ENCODE results near the gene FBXO41.

Gene FBXO41

GRCh38 chr2:73217826-73218225, 66.5 kb downstream of the FBXO41 start:
- ChIA-PET POLR2A (interaction anchor here (2.6 kb wide), 1 partner anchor 15 kb away, joined by 20 read pairs; the partner anchor contains the start of genes CCT7 and PRADC1), CTCF (interaction anchor here (0.7 to 1.2 kb wide), 2 partner anchors 40 to 141 kb away, joined by 5 read pairs; no protein-coding TSS in a partner anchor)
- Histone ChIP-seq H3K4me1 (ENCODE audit: control insufficient read depth, insufficient read depth, low read length) (no peaks in the 10 kb centered on the region), H3K27ac (ENCODE audit: extremely low read depth, low read depth, low read length) (no peak overlapping the region), H3K4me3 (ENCODE audit: low read depth, low read length) (no peak overlapping the region), H3K9me3 (ENCODE audit: control insufficient read depth, insufficient read depth, low read depth, low read length) (no peaks in the 10 kb centered on the region), H3K36me3 (ENCODE audit: control insufficient read depth in 2 of 2, insufficient read depth in 1 of 2, low read length in 2 of 2) (peaks cover 0 to 37% of the 10 kb centered on the region in 2 experiments; a peak in 1 of 3 replicates)
- TF ChIP-seq ZNF777 (tag by site-specific recombination; IDR thresholded peaks at IDR 0.05; ENCODE audit: borderline replicate concordance) = no peak
- no peak for TF ChIP-seq ZNF654 (tag by site-specific recombination; IDR thresholded peaks at IDR 0.05; ENCODE audit: low read depth)
- no peak for TF ChIP-seq ZNF239 (tag by site-specific recombination; IDR thresholded peaks at IDR 0.05)
- TF ChIP-seq YY1 (tag by site-specific recombination; IDR thresholded peaks at IDR 0.05) = no peak

DNA sequence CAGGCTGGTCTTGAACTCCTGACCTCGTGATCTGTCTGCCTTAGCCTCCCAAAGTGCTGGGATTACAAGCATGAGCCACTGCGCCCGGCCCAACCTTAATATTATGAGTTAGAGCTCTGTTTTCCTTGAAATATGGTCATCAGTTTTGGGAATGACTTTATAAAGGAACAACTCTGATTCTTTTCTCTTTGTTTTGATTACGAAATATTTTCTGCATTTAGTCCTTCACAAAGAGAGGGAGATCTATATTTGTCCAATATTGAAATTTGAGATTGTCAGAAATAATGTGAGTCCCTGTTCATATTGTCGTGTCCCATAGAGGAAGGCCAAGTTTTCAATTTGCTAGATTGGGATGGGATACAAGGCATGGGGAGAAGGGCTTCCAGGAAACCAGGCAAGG, 67.1 kb downstream of the FBXO41 start:
- Histone ChIP-seq H3K4me3 (ENCODE audit: low read depth, low read length) (no peak overlapping the region), H3K36me3 (ENCODE audit: control insufficient read depth in 2 of 2, insufficient read depth in 1 of 2, low read length in 2 of 2) (peaks cover 0 to 31% of the 10 kb centered on the region in 2 experiments; a peak in 1 of 3 replicates), H3K9me3 (ENCODE audit: control insufficient read depth, insufficient read depth, low read depth, low read length) (no peaks in the 10 kb centered on the region), H3K27ac (ENCODE audit: extremely low read depth, low read depth, low read length) (no peak overlapping the region), H3K4me1 (ENCODE audit: control insufficient read depth, insufficient read depth, low read length) (no peaks in the 10 kb centered on the region)
- ChIA-PET POLR2A (interaction anchor here (2.6 kb wide), 1 partner anchor 16 kb away, joined by 20 read pairs; the partner anchor contains the start of genes CCT7 and PRADC1), CTCF (interaction anchor here (0.5 to 1.2 kb wide), 2 partner anchors 40 to 168 kb away, joined by 3 to 5 read pairs; partner anchors contain the start of gene ALMS1)
- TF ChIP-seq MYNN (tag by site-specific recombination; IDR thresholded peaks at IDR 0.05; ENCODE audit: borderline replicate concordance) (no peak), ELK4 (IDR thresholded peaks at IDR 0.05; ENCODE audit: borderline replicate concordance, low read depth, low read length) (no peak), ZNF140 (tag by site-specific recombination; IDR thresholded peaks at IDR 0.05) (no peak), ZNF24 (tag by site-specific recombination; IDR thresholded peaks at IDR 0.05) (no peak), ZFP69B (tag by site-specific recombination; IDR thresholded peaks at IDR 0.05) (no peak), ZNF768 (tag by site-specific recombination; IDR thresholded peaks at IDR 0.05) (no peak), ZNF2 (tag by site-specific recombination; IDR thresholded peaks at IDR 0.05) (no peak), ZNF623 (tag by site-specific recombination; IDR thresholded peaks at IDR 0.05) (no peak), ZBTB20 (tag by site-specific recombination; IDR thresholded peaks at IDR 0.05) (no peak), ZEB2 (tag by site-specific recombination; IDR thresholded peaks at IDR 0.05) (no peak), ZNF530 (tag by site-specific recombination; IDR thresholded peaks at IDR 0.05; ENCODE audit: low read depth) (no peak), ZNF548 (tag by site-specific recombination; IDR thresholded peaks at IDR 0.05) (no peak), SCRT2 (tag by site-specific recombination; IDR thresholded peaks at IDR 0.05) (no peak), ZNF664 (tag by site-specific recombination; IDR thresholded peaks at IDR 0.05) (no peak)
- TF ChIP-seq, protein P1, sequence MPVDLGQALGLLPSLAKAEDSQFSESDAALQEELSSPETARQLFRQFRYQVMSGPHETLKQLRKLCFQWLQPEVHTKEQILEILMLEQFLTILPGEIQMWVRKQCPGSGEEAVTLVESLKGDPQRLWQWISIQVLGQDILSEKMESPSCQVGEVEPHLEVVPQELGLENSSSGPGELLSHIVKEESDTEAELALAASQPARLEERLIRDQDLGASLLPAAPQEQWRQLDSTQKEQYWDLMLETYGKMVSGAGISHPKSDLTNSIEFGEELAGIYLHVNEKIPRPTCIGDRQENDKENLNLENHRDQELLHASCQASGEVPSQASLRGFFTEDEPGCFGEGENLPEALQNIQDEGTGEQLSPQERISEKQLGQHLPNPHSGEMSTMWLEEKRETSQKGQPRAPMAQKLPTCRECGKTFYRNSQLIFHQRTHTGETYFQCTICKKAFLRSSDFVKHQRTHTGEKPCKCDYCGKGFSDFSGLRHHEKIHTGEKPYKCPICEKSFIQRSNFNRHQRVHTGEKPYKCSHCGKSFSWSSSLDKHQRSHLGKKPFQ (tag by site-specific recombination; IDR thresholded peaks at IDR 0.05) = no peak
- TF ChIP-seq, protein P2, sequence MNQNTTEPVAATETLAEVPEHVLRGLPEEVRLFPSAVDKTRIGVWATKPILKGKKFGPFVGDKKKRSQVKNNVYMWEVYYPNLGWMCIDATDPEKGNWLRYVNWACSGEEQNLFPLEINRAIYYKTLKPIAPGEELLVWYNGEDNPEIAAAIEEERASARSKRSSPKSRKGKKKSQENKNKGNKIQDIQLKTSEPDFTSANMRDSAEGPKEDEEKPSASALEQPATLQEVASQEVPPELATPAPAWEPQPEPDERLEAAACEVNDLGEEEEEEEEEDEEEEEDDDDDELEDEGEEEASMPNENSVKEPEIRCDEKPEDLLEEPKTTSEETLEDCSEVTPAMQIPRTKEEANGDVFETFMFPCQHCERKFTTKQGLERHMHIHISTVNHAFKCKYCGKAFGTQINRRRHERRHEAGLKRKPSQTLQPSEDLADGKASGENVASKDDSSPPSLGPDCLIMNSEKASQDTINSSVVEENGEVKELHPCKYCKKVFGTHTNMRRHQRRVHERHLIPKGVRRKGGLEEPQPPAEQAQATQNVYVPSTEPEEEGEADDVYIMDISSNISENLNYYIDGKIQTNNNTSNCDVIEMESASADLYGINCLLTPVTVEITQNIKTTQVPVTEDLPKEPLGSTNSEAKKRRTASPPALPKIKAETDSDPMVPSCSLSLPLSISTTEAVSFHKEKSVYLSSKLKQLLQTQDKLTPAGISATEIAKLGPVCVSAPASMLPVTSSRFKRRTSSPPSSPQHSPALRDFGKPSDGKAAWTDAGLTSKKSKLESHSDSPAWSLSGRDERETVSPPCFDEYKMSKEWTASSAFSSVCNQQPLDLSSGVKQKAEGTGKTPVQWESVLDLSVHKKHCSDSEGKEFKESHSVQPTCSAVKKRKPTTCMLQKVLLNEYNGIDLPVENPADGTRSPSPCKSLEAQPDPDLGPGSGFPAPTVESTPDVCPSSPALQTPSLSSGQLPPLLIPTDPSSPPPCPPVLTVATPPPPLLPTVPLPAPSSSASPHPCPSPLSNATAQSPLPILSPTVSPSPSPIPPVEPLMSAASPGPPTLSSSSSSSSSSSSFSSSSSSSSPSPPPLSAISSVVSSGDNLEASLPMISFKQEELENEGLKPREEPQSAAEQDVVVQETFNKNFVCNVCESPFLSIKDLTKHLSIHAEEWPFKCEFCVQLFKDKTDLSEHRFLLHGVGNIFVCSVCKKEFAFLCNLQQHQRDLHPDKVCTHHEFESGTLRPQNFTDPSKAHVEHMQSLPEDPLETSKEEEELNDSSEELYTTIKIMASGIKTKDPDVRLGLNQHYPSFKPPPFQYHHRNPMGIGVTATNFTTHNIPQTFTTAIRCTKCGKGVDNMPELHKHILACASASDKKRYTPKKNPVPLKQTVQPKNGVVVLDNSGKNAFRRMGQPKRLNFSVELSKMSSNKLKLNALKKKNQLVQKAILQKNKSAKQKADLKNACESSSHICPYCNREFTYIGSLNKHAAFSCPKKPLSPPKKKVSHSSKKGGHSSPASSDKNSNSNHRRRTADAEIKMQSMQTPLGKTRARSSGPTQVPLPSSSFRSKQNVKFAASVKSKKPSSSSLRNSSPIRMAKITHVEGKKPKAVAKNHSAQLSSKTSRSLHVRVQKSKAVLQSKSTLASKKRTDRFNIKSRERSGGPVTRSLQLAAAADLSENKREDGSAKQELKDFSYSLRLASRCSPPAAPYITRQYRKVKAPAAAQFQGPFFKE (tag by site-specific recombination; IDR thresholded peaks at IDR 0.05; ENCODE audit: borderline replicate concordance) = no peak
- TF ChIP-seq, protein P3, sequence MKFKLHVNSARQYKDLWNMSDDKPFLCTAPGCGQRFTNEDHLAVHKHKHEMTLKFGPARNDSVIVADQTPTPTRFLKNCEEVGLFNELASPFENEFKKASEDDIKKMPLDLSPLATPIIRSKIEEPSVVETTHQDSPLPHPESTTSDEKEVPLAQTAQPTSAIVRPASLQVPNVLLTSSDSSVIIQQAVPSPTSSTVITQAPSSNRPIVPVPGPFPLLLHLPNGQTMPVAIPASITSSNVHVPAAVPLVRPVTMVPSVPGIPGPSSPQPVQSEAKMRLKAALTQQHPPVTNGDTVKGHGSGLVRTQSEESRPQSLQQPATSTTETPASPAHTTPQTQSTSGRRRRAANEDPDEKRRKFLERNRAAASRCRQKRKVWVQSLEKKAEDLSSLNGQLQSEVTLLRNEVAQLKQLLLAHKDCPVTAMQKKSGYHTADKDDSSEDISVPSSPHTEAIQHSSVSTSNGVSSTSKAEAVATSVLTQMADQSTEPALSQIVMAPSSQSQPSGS (tag by site-specific recombination; IDR thresholded peaks at IDR 0.05; ENCODE audit: low read depth) = no peak

Measured in HEK293 (cell line).